Astrocyte (in vitro differentiated cells and primary cell): ENCODE measurements around the gene NARS2.

Experiments used
- EZH2 ChIP-seq: IDR thresholded peaks from 2 replicates; pipeline ENCODE4 v1.6.1; 2012; ENCODE audit warnings: mild to moderate bottlenecking, low read length, inconsistent platforms; ENCODE audit not compliant: insufficient read depth
- TF ChIP-seq, protein P1 (sequence below): IDR thresholded peaks from 2 replicates; pipeline ENCODE4 v1.5.1; 2011; ENCODE audit warnings: low read depth, mild to moderate bottlenecking, inconsistent platforms, low read length, moderate library complexity; ENCODE audit not compliant: insufficient read depth

DNA sequence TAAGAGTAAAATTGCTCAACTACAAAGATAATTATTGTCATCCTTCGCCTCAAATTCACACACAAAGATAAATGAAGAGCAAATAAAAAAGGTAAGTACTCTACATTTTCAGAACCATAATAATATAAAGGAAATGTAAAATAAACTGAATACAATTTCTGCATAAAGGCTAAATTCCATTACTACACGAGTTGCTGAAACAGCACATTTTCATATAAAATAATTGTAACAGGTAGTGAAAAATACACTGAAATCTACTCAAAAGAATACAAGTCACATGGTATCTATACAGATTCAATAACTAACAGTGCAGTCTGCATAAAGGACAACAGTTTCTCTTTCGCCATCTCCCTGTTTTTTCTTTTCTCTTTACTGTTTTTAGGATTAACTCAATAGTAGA is 102.3 kb downstream of the NARS2 start:
- TF ChIP-seq, protein P1, sequence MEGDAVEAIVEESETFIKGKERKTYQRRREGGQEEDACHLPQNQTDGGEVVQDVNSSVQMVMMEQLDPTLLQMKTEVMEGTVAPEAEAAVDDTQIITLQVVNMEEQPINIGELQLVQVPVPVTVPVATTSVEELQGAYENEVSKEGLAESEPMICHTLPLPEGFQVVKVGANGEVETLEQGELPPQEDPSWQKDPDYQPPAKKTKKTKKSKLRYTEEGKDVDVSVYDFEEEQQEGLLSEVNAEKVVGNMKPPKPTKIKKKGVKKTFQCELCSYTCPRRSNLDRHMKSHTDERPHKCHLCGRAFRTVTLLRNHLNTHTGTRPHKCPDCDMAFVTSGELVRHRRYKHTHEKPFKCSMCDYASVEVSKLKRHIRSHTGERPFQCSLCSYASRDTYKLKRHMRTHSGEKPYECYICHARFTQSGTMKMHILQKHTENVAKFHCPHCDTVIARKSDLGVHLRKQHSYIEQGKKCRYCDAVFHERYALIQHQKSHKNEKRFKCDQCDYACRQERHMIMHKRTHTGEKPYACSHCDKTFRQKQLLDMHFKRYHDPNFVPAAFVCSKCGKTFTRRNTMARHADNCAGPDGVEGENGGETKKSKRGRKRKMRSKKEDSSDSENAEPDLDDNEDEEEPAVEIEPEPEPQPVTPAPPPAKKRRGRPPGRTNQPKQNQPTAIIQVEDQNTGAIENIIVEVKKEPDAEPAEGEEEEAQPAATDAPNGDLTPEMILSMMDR, result no peak
- TF ChIP-seq EZH2, result no peak
